HepG2 (cell line): ENCODE data around the gene MYH7. TPM values are rescaled to one million over a fixed set of nuclear protein-coding genes. Genes with fewer than 3 reads are reported as not detected.

ENCODE experiments used
- AKAP8 ChIP-seq: sonication (generic); formaldehyde crosslinking; IDR thresholded peaks from 2 replicates; pipeline ENCODE4 v1.5.1; 2020; ENCODE audit warnings: mild to moderate bottlenecking, missing genetic modification reagents
- BRD4 ChIP-seq: sonication (generic); formaldehyde crosslinking; IDR thresholded peaks from 2 replicates; pipeline ENCODE4 v1.4.0; 2020; ENCODE audit warnings: missing genetic modification reagents
- CBX1 ChIP-seq: IDR thresholded peaks from one replicate; pipeline ENCODE4 v1.6.1; 2016; ENCODE audit warnings: antibody characterized with exemption, low read depth
- CENPBD1 ChIP-seq: sonication (generic); formaldehyde crosslinking; IDR thresholded peaks from 2 replicates; pipeline ENCODE4 v1.8.0; 2022; ENCODE audit warnings: missing genetic modification reagents, low read depth, mild to moderate bottlenecking, borderline replicate concordance
- DNMT1 ChIP-seq: sonication (generic); formaldehyde crosslinking; IDR thresholded peaks from 2 replicates; pipeline ENCODE4 v1.5.1; 2020; ENCODE audit warnings: mild to moderate bottlenecking, missing genetic modification reagents
- DNMT3B ChIP-seq: conservative IDR thresholded peaks from 2 replicates; pipeline ENCODE4 v1.6.1; 2016; ENCODE audit warnings: missing biosample characterization, control low read depth
- HDAC1 ChIP-seq: sonication (generic); formaldehyde crosslinking; IDR thresholded peaks from 2 replicates; pipeline ENCODE4 v1.5.1; 2020; ENCODE audit warnings: mild to moderate bottlenecking, missing genetic modification reagents
- IKZF4 ChIP-seq: sonication (generic); formaldehyde crosslinking; IDR thresholded peaks from 2 replicates; pipeline ENCODE4 v1.5.1; 2020; ENCODE audit warnings: borderline replicate concordance, mild to moderate bottlenecking, low read depth, missing genetic modification reagents; ENCODE audit errors: not compliant biosample characterization
- MNT ChIP-seq: fragments of 450-650 bp; IDR thresholded peaks from 2 replicates; pipeline ENCODE4 v1.6.1; 2016
- NBN ChIP-seq: fragments of 450-650 bp; conservative IDR thresholded peaks from 2 replicates; pipeline ENCODE4 v1.6.1; 2017
- PHB2 ChIP-seq: fragments of 450-650 bp; IDR thresholded peaks from 2 replicates; pipeline ENCODE4 v1.6.1; 2018; ENCODE audit not compliant: partially characterized antibody
- RAD51 ChIP-seq: fragments of 450-650 bp; IDR thresholded peaks from 2 replicates; pipeline ENCODE4 v1.6.1; 2016; ENCODE audit warnings: borderline replicate concordance
- RNF219 ChIP-seq: sonication (generic); formaldehyde crosslinking; IDR thresholded peaks from 2 replicates; pipeline ENCODE4 v1.5.0; 2020; ENCODE audit warnings: mild to moderate bottlenecking, missing genetic modification reagents
- THAP8 ChIP-seq: sonication (generic); formaldehyde crosslinking; IDR thresholded peaks from 2 replicates; pipeline ENCODE4 v1.5.1; 2020; ENCODE audit warnings: missing genetic modification reagents, mild to moderate bottlenecking, borderline replicate concordance
- ZC3H4 ChIP-seq: sonication (generic); formaldehyde crosslinking; IDR thresholded peaks from 2 replicates; pipeline ENCODE4 v1.4.0; 2020; ENCODE audit warnings: missing genetic modification reagents, borderline replicate concordance
- ZEB1 ChIP-seq: IDR thresholded peaks from 2 replicates; pipeline ENCODE4 v1.6.1; 2012; ENCODE audit warnings: mild to moderate bottlenecking, low read depth, inconsistent platforms; ENCODE audit not compliant: insufficient replicate concordance
- ZHX2 ChIP-seq, 2 experiments: sonication (generic) in 1 of 2; formaldehyde crosslinking in 1 of 2; IDR thresholded peaks; 2 replicates each; pipeline versions ENCODE4 v1.6.1 to v1.9.0; 2014 to 2022; ENCODE audit warnings: antibody characterized with exemption in 1 of 2, borderline replicate concordance in 1 of 2, inconsistent platforms in 1 of 2, low read depth in 1 of 2, missing genetic modification reagents in 1 of 2
- ZNF841 ChIP-seq: sonication (generic); formaldehyde crosslinking; IDR thresholded peaks from 2 replicates; pipeline ENCODE4 v1.8.1; 2023; ENCODE audit warnings: missing genetic modification reagents, borderline replicate concordance
- polyA plus RNA-seq, 8 experiments: library from polyadenylated mRNA; depleted of rRNA in 3 of 8; stranded (reverse) in 7 of 8; unstranded in 1 of 8; fragments of >200 nt; fragmentation: Illumina TruSeq in 4 of 8; extraction: Trizol in 4 of 8; gene quantifications; 2 replicates each; pipeline versions ENCODE4 v1.2.1 to v1.2.3, GENCODE V29; 2011 to 2016; ENCODE audit warnings: low read depth in 4 of 8, missing spikeins in 1 of 8, mixed read lengths in 1 of 8; ENCODE audit not compliant: insufficient read depth in 1 of 8
- total RNA-seq, 5 experiments: library from RNA; depleted of rRNA; stranded (reverse); fragments of >200 nt; fragmentation: Illumina TruSeq; extraction: Trizol; gene quantifications; 2 replicates each; pipeline ENCODE4 v1.2.3, GENCODE V29; 2016; ENCODE audit warnings: low read depth in 1 of 5

The MYH7 gene
- total and polyA plus RNA-seq, 2 of the 13 experiments (the other 11 are each of a cell fraction or from before 2014, with no cell fraction given), result 0.04 TPM; not detected in 1

- TF ChIP-seq RNF219 (CRISPR knock-in tag) (no peak), DNMT1 (no peak), ZC3H4 (CRISPR knock-in tag) (no peak), BRD4 (no peak), HDAC1 (CRISPR knock-in tag) (no peak), CBX1 (no peak), IKZF4 (CRISPR knock-in tag) (no peak), ZEB1 (no peak), NBN (no peak), RAD51 (no peak), DNMT3B (CRISPR knock-in tag) (no peak), MNT (peak; percentile 36; the same call in 1 of the 2 replicates), PHB2 (peak; percentile 94), THAP8 (no peak), ZNF841 (CRISPR knock-in tag) (no peak), ZHX2 (IDR thresholded peaks at IDR 0.05; ENCODE audit: low read depth) (no peak), ZHX2 (CRISPR knock-in tag; IDR thresholded peaks at IDR 0.05; ENCODE audit: borderline replicate concordance) (no peak), AKAP8 (CRISPR knock-in tag) (no peak), CENPBD1 (CRISPR knock-in tag) (no peak)
Measured at GRCh38 chr14:23407516-23408306, 27.7 kb downstream of the MYH7 start, which contains the start of gene MYH6 (continued).
